ENCODE data around the gene ATP2A3. TPM values are rescaled to one million over a fixed set of nuclear protein-coding genes. Genes with fewer than 3 reads are reported as not detected.

Gene ATP2A3
- total and polyA plus RNA-seq, 10 donors = 103 to 240 (median 194) TPM

DNA sequence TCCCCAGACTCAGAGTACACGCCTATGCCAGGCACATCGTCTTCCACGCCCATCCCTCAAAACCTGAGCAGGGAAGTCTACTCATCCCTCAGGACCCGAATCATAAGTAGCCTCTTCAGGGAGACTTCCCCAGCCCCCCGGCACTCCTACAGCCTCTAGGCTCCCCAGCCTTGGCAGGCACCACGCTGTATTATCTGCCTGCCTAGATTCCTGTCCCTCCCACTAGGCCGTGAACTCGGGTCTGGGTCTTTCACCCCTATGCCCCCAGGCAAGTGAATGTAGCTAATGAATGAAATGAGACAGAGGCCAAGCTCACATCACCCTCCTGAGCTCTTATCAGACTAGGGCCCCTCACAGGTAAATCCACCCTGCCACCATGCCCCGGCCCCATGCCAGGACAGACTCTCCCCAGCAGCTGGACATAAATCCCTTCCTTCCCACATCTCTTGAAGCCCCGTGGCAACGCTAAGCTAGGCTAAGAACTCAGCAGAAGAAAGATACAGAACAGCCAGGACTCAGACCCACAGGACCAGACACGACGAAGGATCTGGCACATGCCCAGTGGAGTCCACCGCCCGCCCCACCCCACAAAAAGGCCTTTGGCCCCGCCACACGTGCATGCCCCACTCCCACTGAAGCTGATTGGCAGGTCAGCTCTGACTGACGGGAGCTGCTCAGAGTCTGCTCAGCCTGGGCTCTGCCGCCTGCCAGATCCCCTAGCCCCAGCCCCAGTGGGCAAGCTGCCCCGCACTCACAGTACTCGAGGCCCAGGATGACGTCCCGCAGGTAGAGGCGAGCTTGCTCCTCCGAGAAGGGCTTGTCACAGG, 84.4 kb downstream of the ATP2A3 start:
- H3K27ac ChIP-seq = no peak overlapping the region
- no peaks in the 10 kb centered on the region for H3K27me3 ChIP-seq (replicated peaks in 1 of 7)
- 84 to 92% (median 90%) methylated on average over 22 to 25 of the region's 25 CpGs for WGBS, 5 donors
- TF ChIP-seq POLR2AphosphoS5 (IDR thresholded peaks at IDR 0.05) (no peak), POLR2A (IDR thresholded peaks at IDR 0.05) (no peak), CTCF (IDR thresholded peaks at IDR 0.05 in 8 of 11, conservative IDR thresholded peaks at IDR 0.05 in 3 of 11) (no peak)
- H3K4me3 ChIP-seq = no peak overlapping the region
- H3K9me3 ChIP-seq = no peaks in the 10 kb centered on the region
- intact Hi-C loops (cut with DNase I; ENCODE audit: low total_unique reads) = no loop called here
- H3K4me1 ChIP-seq = no peaks in the 10 kb centered on the region
- peaks cover 0 to 91% (median 5%) of the 10 kb centered on the region in 6 donors for H3K36me3 ChIP-seq
- no peak for DNase-seq

DNA sequence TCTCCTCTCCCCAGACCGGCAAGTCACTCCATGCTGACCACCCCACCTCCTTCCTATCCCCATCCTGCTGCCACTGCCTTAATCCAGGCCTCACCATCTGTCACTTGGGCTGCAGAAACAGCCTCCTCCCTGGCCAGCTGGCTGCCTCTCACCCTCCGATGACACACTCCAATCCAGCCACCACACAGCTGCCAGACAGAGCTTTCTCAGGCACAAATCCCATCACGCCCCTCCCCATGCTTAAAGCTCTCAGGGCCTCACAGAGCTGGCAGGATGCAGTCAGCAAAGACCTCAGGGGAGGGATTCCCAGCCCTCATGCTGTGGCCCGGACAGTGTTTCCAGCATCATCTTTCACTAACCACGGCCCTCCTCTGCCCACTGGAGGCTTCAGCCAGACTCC, 85.1 kb downstream of the ATP2A3 start:
- no peak overlapping the region for H3K27ac ChIP-seq
- H3K36me3 ChIP-seq = peaks cover 0 to 90% (median 5%) of the 10 kb centered on the region in 6 donors
- no peaks in the 10 kb centered on the region for H3K4me1 ChIP-seq
- no peak for DNase-seq
- H3K27me3 ChIP-seq (replicated peaks in 1 of 7) = no peaks in the 10 kb centered on the region
- WGBS, 5 donors = 66 to 94% (median 83%) methylated on average over 5 of the region's 5 CpGs
- TF ChIP-seq CTCF (IDR thresholded peaks at IDR 0.05 in 8 of 11, conservative IDR thresholded peaks at IDR 0.05 in 3 of 11) = no peak
- TF ChIP-seq POLR2A (IDR thresholded peaks at IDR 0.05) = no peak
- TF ChIP-seq POLR2AphosphoS5 (IDR thresholded peaks at IDR 0.05) = no peak
- intact Hi-C loops (cut with DNase I; ENCODE audit: low total_unique reads) = no loop called here
- no peaks in the 10 kb centered on the region for H3K9me3 ChIP-seq
- H3K4me3 ChIP-seq = no peak overlapping the region

DNA sequence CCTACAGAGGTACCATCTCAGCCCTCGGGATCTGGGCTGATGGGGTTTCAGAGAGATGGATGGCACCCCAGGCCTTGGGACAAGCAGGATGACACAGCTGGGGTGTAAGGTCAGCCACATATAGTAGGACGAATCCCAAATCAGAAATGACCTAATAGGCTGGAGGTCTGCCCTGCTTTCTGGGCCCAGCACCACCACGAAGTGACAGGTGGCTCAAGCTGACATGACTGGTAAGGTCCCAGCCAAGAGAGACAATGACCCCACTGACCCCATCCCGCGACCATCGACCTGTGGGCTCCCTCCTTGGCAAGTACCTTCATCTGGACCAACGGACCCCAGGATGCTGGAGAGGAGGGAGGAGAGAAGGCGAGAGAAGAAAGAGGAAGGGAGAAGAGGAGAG, 87.0 kb downstream of the ATP2A3 start:
- no peak for DNase-seq
- Histone ChIP-seq H3K4me1 (no peaks in the 10 kb centered on the region), H3K36me3 (peaks cover 0 to 90% (median 8%) of the 10 kb centered on the region in 6 donors), H3K9me3 (no peaks in the 10 kb centered on the region), H3K4me3 (no peak overlapping the region), H3K27ac (no peak overlapping the region), H3K27me3 (replicated peaks in 1 of 7) (no peaks in the 10 kb centered on the region)
- 78 to 96% (median 80%) methylated on average over 7 to 8 of the region's 8 CpGs for WGBS, 5 donors
- TF ChIP-seq POLR2A (IDR thresholded peaks at IDR 0.05) (no peak), CTCF (IDR thresholded peaks at IDR 0.05 in 8 of 11, conservative IDR thresholded peaks at IDR 0.05 in 3 of 11) (no peak), POLR2AphosphoS5 (IDR thresholded peaks at IDR 0.05) (no peak)
- intact Hi-C loops (cut with DNase I; ENCODE audit: low total_unique reads) = no loop called here

GRCh38 chr17:3875317-3875716, 88.9 kb downstream of the ATP2A3 start:
- intact Hi-C loops (cut with DNase I; ENCODE audit: low total_unique reads) = no loop called here
- WGBS, 5 donors = 89 to 97% (median 93%) methylated on average over 7 of the region's 7 CpGs
- Histone ChIP-seq H3K4me1 (peaks cover 0 to 15% (median 8%) of the 10 kb centered on the region in 6 donors), H3K27me3 (replicated peaks in 1 of 7) (no peaks in the 10 kb centered on the region), H3K36me3 (peaks cover 0 to 88% (median 9%) of the 10 kb centered on the region in 6 donors), H3K9me3 (no peaks in the 10 kb centered on the region), H3K4me3 (no peak overlapping the region), H3K27ac (no peak overlapping the region)
- DNase-seq = no peak
- TF ChIP-seq CTCF (IDR thresholded peaks at IDR 0.05 in 8 of 11, conservative IDR thresholded peaks at IDR 0.05 in 3 of 11) (no peak), POLR2AphosphoS5 (IDR thresholded peaks at IDR 0.05) (no peak), POLR2A (IDR thresholded peaks at IDR 0.05) (no peak)
